DND-41 (cell line): ENCODE data around the gene INPP5F.

Experiments
- ATAC-seq: fragments of 200-7000 bp; cut with Tn5 transposase; 3 replicates; pipeline ENCODE4 v1.9.1; 2021; ENCODE audit warnings: low read depth; ENCODE audit not compliant: insufficient read depth
- DNase-seq: peaks from one replicate; pipeline ENCODE4 v3.0.0-alpha.2; 2020
- H2AFZ ChIP-seq: 2 replicates; pipeline ENCODE4 v1.6.0; 2012; ENCODE audit warnings: low read depth, low read length
- H3K27ac ChIP-seq: 2 replicates; pipeline ENCODE4 v1.5.1; 2012; ENCODE audit warnings: low read length, inconsistent platforms
- H3K27me3 ChIP-seq: fragments of 200-600 bp; sonication (generic); 2 replicates; pipeline ENCODE4 v1.6.0; 2012; ENCODE audit warnings: low read length, mild to moderate bottlenecking, inconsistent platforms; ENCODE audit not compliant: insufficient read depth, poor library complexity
- H3K36me3 ChIP-seq: 2 replicates; pipeline ENCODE4 v1.5.1; 2012; ENCODE audit warnings: low read length, inconsistent platforms; ENCODE audit not compliant: insufficient read depth
- H3K4me1 ChIP-seq: 2 replicates; pipeline ENCODE4 v1.5.1; 2012; ENCODE audit warnings: mild to moderate bottlenecking, low read length; ENCODE audit not compliant: insufficient read depth
- H3K4me2 ChIP-seq: 2 replicates; pipeline ENCODE4 v1.6.0; 2012; ENCODE audit warnings: mild to moderate bottlenecking, moderate library complexity, low read length, inconsistent platforms; ENCODE audit not compliant: insufficient read depth
- H3K4me3 ChIP-seq, 2 experiments: fragments of 200-600 bp in 1 of 2; shearing (Covaris generic) in 1 of 2; 2 replicates each; pipeline ENCODE4 v1.5.1; 2012 to 2016; ENCODE audit warnings: inconsistent platforms in 2 of 2, low read length in 2 of 2, mild to moderate bottlenecking in 2 of 2, low read depth in 1 of 2, moderate library complexity in 1 of 2
- H3K79me2 ChIP-seq: 2 replicates; pipeline ENCODE4 v1.6.0; 2012; ENCODE audit warnings: low read length, inconsistent platforms; ENCODE audit not compliant: insufficient read depth
- H3K9ac ChIP-seq: 2 replicates; pipeline ENCODE4 v1.6.0; 2012; ENCODE audit warnings: low read depth, mild to moderate bottlenecking, inconsistent platforms, low read length, moderate library complexity
- H3K9me3 ChIP-seq: 2 replicates; pipeline ENCODE4 v1.5.1; 2012; ENCODE audit warnings: low read length, moderate library complexity, mild to moderate bottlenecking, inconsistent platforms; ENCODE audit not compliant: insufficient read depth, severe bottlenecking
- H4K20me1 ChIP-seq: 2 replicates; pipeline ENCODE4 v1.6.0; 2012; ENCODE audit warnings: low read length; ENCODE audit not compliant: insufficient read depth
- EZH2 ChIP-seq: IDR thresholded peaks from 3 replicates; pipeline ENCODE4 v1.6.1; 2012; ENCODE audit warnings: borderline replicate concordance, low read depth, mild to moderate bottlenecking, moderate library complexity, low read length, inconsistent platforms; ENCODE audit not compliant: severe bottlenecking
- TF ChIP-seq, protein P1 (sequence below): IDR thresholded peaks from 2 replicates; pipeline ENCODE4 v1.5.1; 2012; ENCODE audit warnings: borderline replicate concordance, low read length, moderate library complexity, mild to moderate bottlenecking; ENCODE audit not compliant: poor library complexity, severe bottlenecking; ENCODE audit errors: extremely low read depth

Gene INPP5F

DNA sequence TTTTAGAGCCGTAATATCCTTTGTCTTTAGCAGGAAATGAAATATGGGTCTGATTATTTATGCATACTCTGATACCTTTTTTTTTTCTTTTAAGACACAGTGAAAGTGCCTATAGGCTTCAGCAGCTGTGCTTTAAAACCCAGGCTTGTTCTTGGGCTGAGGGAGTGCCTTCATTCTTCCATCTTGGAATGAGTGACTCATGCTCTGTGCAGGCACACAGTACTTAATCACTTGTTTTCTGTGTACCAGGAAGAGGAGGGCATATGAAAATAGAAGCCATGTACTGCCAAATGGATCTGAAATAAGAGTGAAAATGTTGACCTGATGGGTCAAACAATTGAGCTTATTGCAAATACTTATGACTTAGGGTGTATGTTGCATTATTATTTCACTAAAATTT, 12.0 kb downstream of the INPP5F start:
- Histone ChIP-seq H3K9ac (no peak overlapping the region), H4K20me1 (0 out of 2 replicates have a peak, but pooled peaks cover 3% of the 10 kb centered on the region), H3K27ac (no peak overlapping the region), H3K36me3 (no peaks in the 10 kb centered on the region), H3K9me3 (no peaks in the 10 kb centered on the region), H3K4me3 (no peak overlapping the region), H3K4me1 (no peaks in the 10 kb centered on the region), H3K79me2 (peaks cover 3% of the 10 kb centered on the region; the same call in 1 of the 2 replicates), H3K4me2 (no peak overlapping the region), H3K27me3 (no peaks in the 10 kb centered on the region), H2AFZ (no peak overlapping the region)
- no peak for TF ChIP-seq EZH2
- TF ChIP-seq, protein P1, sequence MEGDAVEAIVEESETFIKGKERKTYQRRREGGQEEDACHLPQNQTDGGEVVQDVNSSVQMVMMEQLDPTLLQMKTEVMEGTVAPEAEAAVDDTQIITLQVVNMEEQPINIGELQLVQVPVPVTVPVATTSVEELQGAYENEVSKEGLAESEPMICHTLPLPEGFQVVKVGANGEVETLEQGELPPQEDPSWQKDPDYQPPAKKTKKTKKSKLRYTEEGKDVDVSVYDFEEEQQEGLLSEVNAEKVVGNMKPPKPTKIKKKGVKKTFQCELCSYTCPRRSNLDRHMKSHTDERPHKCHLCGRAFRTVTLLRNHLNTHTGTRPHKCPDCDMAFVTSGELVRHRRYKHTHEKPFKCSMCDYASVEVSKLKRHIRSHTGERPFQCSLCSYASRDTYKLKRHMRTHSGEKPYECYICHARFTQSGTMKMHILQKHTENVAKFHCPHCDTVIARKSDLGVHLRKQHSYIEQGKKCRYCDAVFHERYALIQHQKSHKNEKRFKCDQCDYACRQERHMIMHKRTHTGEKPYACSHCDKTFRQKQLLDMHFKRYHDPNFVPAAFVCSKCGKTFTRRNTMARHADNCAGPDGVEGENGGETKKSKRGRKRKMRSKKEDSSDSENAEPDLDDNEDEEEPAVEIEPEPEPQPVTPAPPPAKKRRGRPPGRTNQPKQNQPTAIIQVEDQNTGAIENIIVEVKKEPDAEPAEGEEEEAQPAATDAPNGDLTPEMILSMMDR = no peak
- ATAC-seq (peak; percentile 60), DNase-seq (no peak)

DNA sequence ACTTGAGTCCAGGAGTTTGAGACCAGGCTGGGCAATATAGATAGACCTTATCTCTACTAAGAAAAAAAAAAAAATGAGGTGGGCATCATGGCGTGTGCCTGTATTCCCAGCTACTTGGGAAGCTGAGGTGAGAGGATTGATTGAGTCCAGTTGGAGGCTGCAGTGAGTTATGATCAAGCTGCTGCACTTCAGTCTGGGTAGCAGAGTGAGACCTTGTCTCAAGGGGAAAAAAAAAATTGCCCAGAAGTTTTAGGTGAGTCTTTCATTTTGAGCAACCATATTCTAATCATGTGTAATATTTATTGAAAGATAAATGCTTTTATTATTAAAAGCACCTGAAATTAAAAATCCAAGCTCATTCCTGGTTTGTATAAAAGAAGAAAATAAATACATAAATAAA, 13.1 kb downstream of the INPP5F start:
- Histone ChIP-seq H3K79me2 (peaks cover 3% of the 10 kb centered on the region; the same call in 1 of the 2 replicates), H4K20me1 (no peaks in the 10 kb centered on the region), H3K36me3 (no peaks in the 10 kb centered on the region), H3K4me3 (no peak overlapping the region), H3K4me2 (no peak overlapping the region), H2AFZ (no peak overlapping the region), H3K27me3 (no peaks in the 10 kb centered on the region), H3K9ac (no peak overlapping the region), H3K4me1 (no peaks in the 10 kb centered on the region), H3K27ac (no peak overlapping the region), H3K9me3 (no peaks in the 10 kb centered on the region)
- DNase-seq = no peak
- ATAC-seq = no peak
- no peak for TF ChIP-seq EZH2
- TF ChIP-seq, protein P1 = no peak

DNA sequence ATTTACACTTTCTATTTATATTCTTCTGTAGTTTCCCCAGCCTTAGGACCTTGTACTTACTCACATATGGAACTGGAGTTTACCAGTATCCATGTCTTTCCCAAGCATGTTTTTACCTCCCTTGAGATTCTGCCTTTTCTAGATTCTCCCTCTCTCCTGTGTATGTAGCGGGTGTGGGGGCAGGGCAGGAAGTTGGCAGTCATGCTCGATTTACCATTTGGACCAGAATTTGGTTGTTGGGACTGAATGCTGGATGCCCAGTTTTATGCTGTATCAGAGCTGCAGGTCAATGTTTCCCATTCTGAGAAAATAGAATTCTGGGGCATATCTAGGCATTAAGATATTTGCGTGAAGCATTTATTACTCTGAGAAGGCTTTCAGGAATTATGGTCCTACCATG, 14.2 kb downstream of the INPP5F start:
- TF ChIP-seq, protein P1 = no peak
- no peak for TF ChIP-seq EZH2
- Histone ChIP-seq H3K9me3 (no peaks in the 10 kb centered on the region), H3K79me2 (peaks cover 3% of the 10 kb centered on the region; the same call in 1 of the 2 replicates), H3K9ac (no peak overlapping the region), H3K27me3 (no peaks in the 10 kb centered on the region), H3K4me3 (no peak overlapping the region), H3K36me3 (no peaks in the 10 kb centered on the region), H3K27ac (no peak overlapping the region), H2AFZ (no peak overlapping the region), H3K4me2 (no peak overlapping the region), H3K4me1 (no peaks in the 10 kb centered on the region), H4K20me1 (no peaks in the 10 kb centered on the region)
- DNase-seq (no peak), ATAC-seq (no peak)
